Neural crest cell (in vitro differentiated cells): ENCODE results near the gene ACACB. TPM values are rescaled to one million over a fixed set of nuclear protein-coding genes. Genes with fewer than 3 reads are reported as not detected.

Experiments
- DNase-seq: peaks from one replicate; pipeline ENCODE4 v3.0.0; 2021; ENCODE audit warnings: low read depth, mixed read lengths, low spot score
- H3K27ac Mint-ChIP-seq: one replicate; pipeline ENCODE4 v1.8.0; 2021; ENCODE audit warnings: mild to moderate bottlenecking, mixed read lengths; ENCODE audit not compliant: unreplicated experiment
- H3K27me3 Mint-ChIP-seq: 2 replicates; pipeline ENCODE4 v1.8.0; 2021; ENCODE audit warnings: low read depth, mild to moderate bottlenecking, mixed read lengths
- H3K36me3 Mint-ChIP-seq: 2 replicates; pipeline ENCODE4 v1.8.0; 2021; ENCODE audit warnings: low read depth, mild to moderate bottlenecking, mixed read lengths
- H3K4me1 Mint-ChIP-seq: 2 replicates; pipeline ENCODE4 v1.8.0; 2021; ENCODE audit warnings: mixed read lengths
- H3K4me3 Mint-ChIP-seq: one replicate; pipeline ENCODE4 v1.8.0; 2021; ENCODE audit warnings: mild to moderate bottlenecking, mixed read lengths
- H3K9me3 Mint-ChIP-seq: 2 replicates; pipeline ENCODE4 v1.8.0; 2021; ENCODE audit warnings: mixed read lengths
- total RNA-seq: library from RNA; stranded (reverse); gene quantifications from 2 replicates; pipeline ENCODE4 v1.2.1, GENCODE V29; 2021
- TF ChIP-seq, protein P1 (sequence below): fragments of 200-600 bp; sonication (generic); conservative IDR thresholded peaks from 2 replicates; pipeline ENCODE4 v1.5.0; 2021; ENCODE audit warnings: antibody characterized with exemption, mild to moderate bottlenecking

The ACACB gene
- total RNA-seq, 1 donor from 2014 or later = 15.9 TPM

- no peak overlapping the region for H3K27ac Mint-ChIP-seq
- TF ChIP-seq, protein P1, sequence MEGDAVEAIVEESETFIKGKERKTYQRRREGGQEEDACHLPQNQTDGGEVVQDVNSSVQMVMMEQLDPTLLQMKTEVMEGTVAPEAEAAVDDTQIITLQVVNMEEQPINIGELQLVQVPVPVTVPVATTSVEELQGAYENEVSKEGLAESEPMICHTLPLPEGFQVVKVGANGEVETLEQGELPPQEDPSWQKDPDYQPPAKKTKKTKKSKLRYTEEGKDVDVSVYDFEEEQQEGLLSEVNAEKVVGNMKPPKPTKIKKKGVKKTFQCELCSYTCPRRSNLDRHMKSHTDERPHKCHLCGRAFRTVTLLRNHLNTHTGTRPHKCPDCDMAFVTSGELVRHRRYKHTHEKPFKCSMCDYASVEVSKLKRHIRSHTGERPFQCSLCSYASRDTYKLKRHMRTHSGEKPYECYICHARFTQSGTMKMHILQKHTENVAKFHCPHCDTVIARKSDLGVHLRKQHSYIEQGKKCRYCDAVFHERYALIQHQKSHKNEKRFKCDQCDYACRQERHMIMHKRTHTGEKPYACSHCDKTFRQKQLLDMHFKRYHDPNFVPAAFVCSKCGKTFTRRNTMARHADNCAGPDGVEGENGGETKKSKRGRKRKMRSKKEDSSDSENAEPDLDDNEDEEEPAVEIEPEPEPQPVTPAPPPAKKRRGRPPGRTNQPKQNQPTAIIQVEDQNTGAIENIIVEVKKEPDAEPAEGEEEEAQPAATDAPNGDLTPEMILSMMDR = no peak
- no peaks in the 10 kb centered on the region for H3K27me3 Mint-ChIP-seq
- no peak overlapping the region for H3K4me3 Mint-ChIP-seq
- no peak for DNase-seq
- peaks cover 13% of the 10 kb centered on the region for H3K36me3 Mint-ChIP-seq
- H3K4me1 Mint-ChIP-seq = no peaks in the 10 kb centered on the region
- H3K9me3 Mint-ChIP-seq = no peaks in the 10 kb centered on the region
These were observed 70.7 kb downstream of the ACACB start for GRCh38 chr12:109186993-109187653.

- H3K4me3 Mint-ChIP-seq = no peak overlapping the region
- H3K9me3 Mint-ChIP-seq = no peaks in the 10 kb centered on the region
- no peaks in the 10 kb centered on the region for H3K4me1 Mint-ChIP-seq
- TF ChIP-seq, protein P1 = no peak
- peaks cover 5% of the 10 kb centered on the region for H3K36me3 Mint-ChIP-seq
- no peak for DNase-seq
- no peaks in the 10 kb centered on the region for H3K27me3 Mint-ChIP-seq
- H3K27ac Mint-ChIP-seq = no peak overlapping the region
These were observed 71.8 kb downstream of the ACACB start for GRCh38 chr12:109188108-109188712.

- H3K9me3 Mint-ChIP-seq = no peaks in the 10 kb centered on the region
- H3K27ac Mint-ChIP-seq = peak overlapping the region; percentile 43
- no peak for DNase-seq
- H3K4me3 Mint-ChIP-seq = no peak overlapping the region
- H3K36me3 Mint-ChIP-seq = peaks cover 5% of the 10 kb centered on the region
- H3K4me1 Mint-ChIP-seq = no peaks in the 10 kb centered on the region
- no peaks in the 10 kb centered on the region for H3K27me3 Mint-ChIP-seq
- TF ChIP-seq, protein P1 = no peak
These were observed 72.9 kb downstream of the ACACB start for GRCh38 chr12:109189291-109189690.

GRCh38 chr12:109191621-109192250, 75.3 kb downstream of the ACACB start:
- Mint-ChIP-seq H3K36me3 (peaks cover 7% of the 10 kb centered on the region), H3K27ac (peak overlapping the region; percentile 3), H3K4me3 (no peak overlapping the region), H3K27me3 (no peaks in the 10 kb centered on the region), H3K4me1 (no peaks in the 10 kb centered on the region), H3K9me3 (no peaks in the 10 kb centered on the region)
- no peak for DNase-seq
- TF ChIP-seq, protein P1 = no peak

DNA sequence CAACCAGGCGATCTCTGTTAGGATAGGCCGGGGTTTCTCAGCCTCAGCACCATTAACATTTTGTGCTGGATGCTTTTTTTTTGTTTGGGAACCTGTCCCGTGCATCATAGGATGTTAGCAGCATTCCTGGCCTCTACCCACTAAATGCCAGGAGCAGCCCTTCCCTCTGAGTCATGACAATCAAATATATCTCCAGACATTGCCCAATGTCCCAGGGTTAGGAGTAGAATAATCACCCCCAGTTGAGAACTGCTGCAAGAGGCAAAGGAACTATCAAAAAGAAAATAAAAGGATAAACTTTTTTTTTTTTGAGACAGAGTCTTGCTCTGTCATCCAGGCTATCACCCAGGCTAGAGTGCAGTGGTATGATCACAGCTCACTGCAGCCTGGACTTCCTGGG, 76.0 kb downstream of the ACACB start:
- Mint-ChIP-seq H3K27ac (no peak overlapping the region), H3K9me3 (no peaks in the 10 kb centered on the region), H3K36me3 (peaks cover 7% of the 10 kb centered on the region), H3K27me3 (no peaks in the 10 kb centered on the region), H3K4me1 (no peaks in the 10 kb centered on the region), H3K4me3 (no peak overlapping the region)
- DNase-seq = no peak
- TF ChIP-seq, protein P1 = no peak
